Activated naive CD8-positive, alpha-beta T cell treated with anti-CD3 and anti-CD28 coated beads, Interleukin-2, amount 10 ng/mL, durations not matched to agents 7 days and 5 days (primary cell): ENCODE measurements around the gene APBB2. TPM values are rescaled to one million over a fixed set of nuclear protein-coding genes. Genes with fewer than 3 reads are reported as not detected.
"Not testable (repeated sequence)": the region's sequence is repeated elsewhere in the genome, so short reads cannot be mapped to it uniquely, and the experiment has no call there.

Experiments
- ATAC-seq: fragments of 150-1000 bp; cut with Tn5 transposase; one replicate; pipeline ENCODE4 v1.10.0; 2021; ENCODE audit warnings: low read depth, moderate library complexity
- POLR2A ChIA-PET: fragments of 350-600 bp; sonication (Branson Sonifier 250); formaldehyde crosslinking; loops from one replicate; lab custom pipeline; 2021; ENCODE audit warnings: antibody characterized with exemption; lab: Charles Lee
- DNase-seq: peaks from one replicate; pipeline ENCODE4 v3.0.0; 2021
- H3K27ac Mint-ChIP-seq: one replicate; pipeline ENCODE4 v1.8.0; 2022; ENCODE audit warnings: mild to moderate bottlenecking, mixed read lengths
- H3K27me3 Mint-ChIP-seq: one replicate; pipeline ENCODE4 v1.8.0; 2022; ENCODE audit warnings: mild to moderate bottlenecking, moderate library complexity, mixed read lengths
- H3K36me3 Mint-ChIP-seq: one replicate; pipeline ENCODE4 v1.8.0; 2021; ENCODE audit warnings: mild to moderate bottlenecking, mixed read lengths
- H3K4me1 Mint-ChIP-seq: one replicate; pipeline ENCODE4 v1.8.0; 2021; ENCODE audit warnings: mixed read lengths
- H3K4me3 Mint-ChIP-seq: one replicate; pipeline ENCODE4 v1.8.0; 2022; ENCODE audit warnings: mild to moderate bottlenecking, moderate library complexity, mixed read lengths
- H3K9me3 Mint-ChIP-seq: one replicate; pipeline ENCODE4 v1.8.0; 2021; ENCODE audit warnings: mixed read lengths
- total RNA-seq, 2 experiments: library from RNA; stranded (reverse); gene quantifications; one replicate each; pipeline ENCODE4 v1.2.3, GENCODE V29; 2021

Gene APBB2
- total RNA-seq, 2 experiments from 2014 or later: 0.96 to 2.0 TPM

DNA sequence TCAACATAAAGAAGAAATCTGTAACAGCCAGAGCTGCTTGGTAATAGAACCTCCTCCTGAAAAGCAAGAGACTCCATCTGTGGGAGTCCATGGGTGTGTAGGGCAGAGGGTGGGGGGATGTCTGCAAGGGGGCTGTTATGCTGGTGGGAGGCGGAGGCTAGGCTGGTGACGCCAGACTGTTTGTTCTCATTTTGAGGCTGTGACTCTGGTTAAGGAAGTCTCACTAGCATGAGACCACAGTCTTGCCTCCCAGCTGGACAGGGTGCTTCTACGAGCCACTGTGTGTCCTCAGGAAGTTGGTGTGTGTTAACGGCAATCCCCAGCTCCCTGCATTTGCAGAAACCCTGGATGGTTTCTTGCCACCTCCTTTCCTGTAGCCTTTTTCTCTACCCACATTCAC lies 384.8 kb downstream of the APBB2 start:
- H3K27ac Mint-ChIP-seq: no peak overlapping the region
- ATAC-seq (no peak), DNase-seq (no peak)
- no peaks in the 10 kb centered on the region for H3K9me3 Mint-ChIP-seq
- H3K36me3 Mint-ChIP-seq: no peaks in the 10 kb centered on the region
- H3K27me3 Mint-ChIP-seq: no peaks in the 10 kb centered on the region
- H3K4me3 Mint-ChIP-seq: no peak overlapping the region
- peaks cover 2% of the 10 kb centered on the region for H3K4me1 Mint-ChIP-seq
- POLR2A ChIA-PET: no interaction called here

DNA sequence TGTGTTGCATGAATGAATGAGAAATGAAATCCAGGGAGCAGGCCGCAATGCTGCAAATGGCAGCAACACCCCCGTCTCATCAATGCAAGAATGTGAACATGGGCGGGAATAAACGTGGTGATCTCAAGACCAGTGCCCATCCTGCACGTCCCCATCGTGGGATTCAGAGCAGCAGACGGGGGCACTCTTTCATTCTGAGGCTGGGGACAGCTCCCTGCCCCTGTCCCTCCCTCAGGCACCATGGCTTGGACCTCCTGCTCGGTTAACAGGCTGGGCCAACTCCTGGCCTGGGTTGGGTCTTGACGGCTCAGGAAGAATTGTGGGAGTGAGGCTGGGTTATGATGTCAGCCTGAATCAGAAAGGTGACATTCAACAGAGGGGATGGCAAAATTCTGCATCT lies 385.7 kb downstream of the APBB2 start:
- no peaks in the 10 kb centered on the region for H3K27me3 Mint-ChIP-seq
- DNase-seq: no peak
- H3K9me3 Mint-ChIP-seq: no peaks in the 10 kb centered on the region
- POLR2A ChIA-PET: no interaction called here
- no peak overlapping the region for H3K27ac Mint-ChIP-seq
- no peak for ATAC-seq
- no peaks in the 10 kb centered on the region for H3K36me3 Mint-ChIP-seq
- H3K4me3 Mint-ChIP-seq: no peak overlapping the region
- H3K4me1 Mint-ChIP-seq: peaks cover 2% of the 10 kb centered on the region

DNA sequence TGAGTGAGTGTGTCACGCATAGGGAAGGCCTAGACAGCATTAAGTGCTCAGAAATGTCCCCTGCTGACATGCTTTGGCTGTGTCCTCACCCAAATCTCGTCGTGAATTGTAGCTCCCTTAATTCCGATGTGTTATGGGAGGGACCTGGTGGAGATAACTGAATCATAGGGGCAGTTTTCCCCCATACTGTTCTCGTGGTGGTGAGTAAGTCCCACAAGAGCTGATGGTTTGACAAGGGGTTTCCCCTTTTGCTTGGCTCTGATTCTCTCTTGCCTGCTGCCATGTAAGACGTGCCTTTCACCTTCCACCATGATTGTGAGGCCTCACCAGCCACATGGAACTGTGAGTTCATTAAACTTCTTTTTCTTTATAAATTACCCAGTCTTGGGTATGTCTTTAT lies 386.6 kb downstream of the APBB2 start:
- no peaks in the 10 kb centered on the region for H3K36me3 Mint-ChIP-seq
- H3K9me3 Mint-ChIP-seq: no peaks in the 10 kb centered on the region
- no peak overlapping the region for H3K27ac Mint-ChIP-seq
- H3K4me3 Mint-ChIP-seq: no peak overlapping the region
- no peak for DNase-seq
- POLR2A ChIA-PET: no interaction called here
- no peak for ATAC-seq
- no peaks in the 10 kb centered on the region for H3K27me3 Mint-ChIP-seq
- H3K4me1 Mint-ChIP-seq: peaks cover 2% of the 10 kb centered on the region

DNA sequence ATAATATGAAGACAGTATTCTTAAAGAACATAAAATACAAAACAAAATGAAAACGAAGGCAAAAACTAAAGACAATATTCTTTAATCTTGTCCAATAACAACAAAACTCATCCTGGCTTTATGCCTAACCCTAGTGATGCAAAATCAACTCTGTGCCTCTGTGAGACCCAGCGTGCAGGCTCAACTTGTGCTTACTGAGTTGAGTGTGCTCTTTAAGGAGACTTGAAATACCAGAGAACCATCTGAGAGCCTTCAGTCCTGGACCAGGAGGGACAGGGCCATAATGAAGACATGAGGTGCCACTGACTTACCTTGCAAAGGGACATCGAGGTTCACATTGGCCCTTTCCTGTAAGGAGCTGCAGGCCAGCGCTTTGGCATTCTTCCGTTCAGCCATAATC lies 387.5 kb downstream of the APBB2 start:
- DNase-seq: no peak
- Mint-ChIP-seq H3K4me3 (no peak overlapping the region), H3K27ac (no peak overlapping the region), H3K4me1 (peaks cover 2% of the 10 kb centered on the region), H3K9me3 (no peaks in the 10 kb centered on the region), H3K27me3 (no peaks in the 10 kb centered on the region), H3K36me3 (no peaks in the 10 kb centered on the region)
- ATAC-seq: no peak
- POLR2A ChIA-PET: no interaction called here

DNA sequence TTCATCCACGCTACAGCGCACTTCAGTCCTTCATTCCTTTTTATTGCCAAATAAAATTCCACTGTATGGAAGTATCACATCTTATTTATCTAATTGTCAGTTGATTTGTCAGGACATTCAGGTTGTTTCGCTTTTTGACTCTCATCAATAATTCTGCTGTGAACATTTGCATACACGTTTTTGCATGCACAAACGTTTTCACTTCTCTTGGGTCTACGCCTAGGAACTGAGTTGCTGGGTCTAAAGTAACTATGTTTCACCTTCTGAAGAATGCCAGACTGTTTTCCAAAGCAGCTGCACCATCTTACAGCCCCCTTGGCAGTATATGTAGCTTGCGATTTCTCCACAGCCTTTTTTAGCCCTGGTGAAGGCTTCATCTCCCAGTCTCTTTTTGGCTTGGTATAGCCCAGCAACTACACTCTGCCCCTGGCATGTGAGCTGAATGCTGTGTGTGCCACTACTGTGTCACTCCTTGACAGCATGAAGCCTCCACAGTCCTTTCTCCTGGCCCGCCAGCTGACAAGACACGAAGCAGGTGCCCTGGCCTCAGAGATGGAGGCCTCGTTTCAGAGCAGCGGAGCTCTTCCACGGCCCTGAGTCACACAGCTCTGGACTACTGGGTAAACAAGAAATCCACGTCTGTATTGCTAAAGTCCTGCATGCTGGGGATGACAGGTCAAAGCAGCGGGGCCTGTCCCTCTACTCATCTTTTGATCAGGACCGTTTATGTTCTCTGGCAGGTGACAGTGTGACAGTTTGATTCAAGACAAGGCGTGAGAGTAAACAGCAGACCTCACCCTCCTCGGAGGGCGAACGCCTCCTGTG lies 389.1 kb downstream of the APBB2 start:
- H3K36me3 Mint-ChIP-seq: no peaks in the 10 kb centered on the region
- H3K27me3 Mint-ChIP-seq: no peaks in the 10 kb centered on the region
- no peak overlapping the region for H3K4me3 Mint-ChIP-seq
- POLR2A ChIA-PET: no interaction called here
- no peak for DNase-seq
- H3K4me1 Mint-ChIP-seq: peaks cover 2% of the 10 kb centered on the region
- no peak overlapping the region for H3K27ac Mint-ChIP-seq
- H3K9me3 Mint-ChIP-seq: no peaks in the 10 kb centered on the region
- ATAC-seq: no peak

DNA sequence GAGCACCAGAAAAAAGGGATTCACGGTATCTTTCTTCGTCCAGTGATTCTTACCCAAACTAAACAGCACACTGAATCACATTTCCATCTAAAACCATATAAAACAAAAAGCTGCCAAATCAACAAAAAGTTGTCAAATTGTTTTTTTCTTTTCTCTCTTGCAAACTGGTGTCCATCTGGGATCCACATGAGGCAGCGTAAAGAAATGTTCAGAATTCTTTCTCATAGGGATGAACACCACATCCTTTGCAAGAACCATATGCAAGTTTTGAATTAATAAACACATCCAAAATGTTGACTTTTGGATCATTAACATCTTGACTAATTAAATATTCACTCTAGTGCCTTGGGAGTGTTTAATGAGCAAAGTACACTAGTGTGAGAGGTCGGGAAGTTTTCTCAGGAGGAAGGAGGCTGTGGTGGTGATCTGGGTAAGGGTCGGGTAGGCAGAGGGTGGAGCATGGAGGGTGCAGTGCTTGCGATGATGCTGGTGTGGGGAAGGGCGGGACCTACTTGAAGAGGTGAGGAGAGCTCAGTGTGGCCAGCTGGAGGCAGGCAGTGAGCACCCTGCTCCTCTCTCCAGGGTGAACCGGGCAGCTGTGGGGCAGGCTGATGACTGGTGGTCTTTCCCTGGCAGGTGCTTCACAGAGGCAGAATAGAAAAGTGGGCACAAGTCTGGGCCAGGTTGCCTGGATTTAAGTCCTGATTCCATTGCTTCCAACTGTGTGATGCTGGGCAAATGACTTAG lies 391.7 kb downstream of the APBB2 start:
- H3K4me1 Mint-ChIP-seq: peaks cover 2% of the 10 kb centered on the region
- H3K9me3 Mint-ChIP-seq: no peaks in the 10 kb centered on the region
- H3K27me3 Mint-ChIP-seq: no peaks in the 10 kb centered on the region
- no peak overlapping the region for H3K4me3 Mint-ChIP-seq
- DNase-seq (no peak), ATAC-seq (no peak)
- H3K27ac Mint-ChIP-seq: no peak overlapping the region
- H3K36me3 Mint-ChIP-seq: no peaks in the 10 kb centered on the region
- POLR2A ChIA-PET: no interaction called here

DNA sequence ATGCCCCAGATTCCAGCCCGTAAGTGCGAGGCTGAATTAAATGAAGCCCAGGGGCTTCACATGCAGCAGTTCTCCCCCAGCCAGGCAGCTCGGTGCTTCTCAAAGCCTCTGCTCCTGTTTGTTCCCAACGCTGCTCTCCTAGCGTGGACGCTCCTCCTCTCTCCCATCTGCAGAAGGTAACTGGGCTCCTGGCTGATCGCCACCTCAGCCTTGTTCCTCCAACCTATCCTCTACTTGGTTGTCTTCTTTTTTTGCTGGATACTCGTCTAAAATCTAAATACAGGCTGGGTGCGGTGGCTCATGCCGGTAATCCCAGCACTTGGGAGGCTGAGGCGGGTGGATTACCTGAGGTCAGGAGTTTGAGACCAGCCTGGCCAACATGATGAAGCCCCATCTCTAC lies 394.2 kb downstream of the APBB2 start:
- no peak for ATAC-seq

DNA sequence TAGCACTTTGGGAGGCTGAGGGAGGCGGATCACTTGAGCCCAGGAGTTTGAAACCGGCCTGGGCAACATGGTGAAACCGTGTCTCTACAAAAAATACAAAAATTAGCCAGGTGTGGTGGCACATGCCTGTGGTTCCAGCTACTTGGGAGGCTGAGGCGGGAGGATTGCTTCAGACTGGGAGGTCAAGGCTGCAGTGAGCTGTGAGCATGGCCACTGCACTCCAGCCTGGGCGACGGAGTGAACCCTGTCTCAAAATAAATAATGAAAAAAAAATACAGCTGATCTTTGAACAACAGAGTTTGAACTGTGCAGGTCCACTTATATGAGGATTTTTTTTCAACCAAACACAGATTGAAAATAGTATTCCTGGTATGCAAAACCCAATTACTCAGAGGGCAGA lies 397.2 kb downstream of the APBB2 start:
- H3K36me3 Mint-ChIP-seq, H3K27me3 Mint-ChIP-seq, DNase-seq, H3K4me1 Mint-ChIP-seq, H3K4me3 Mint-ChIP-seq, H3K9me3 Mint-ChIP-seq, H3K27ac Mint-ChIP-seq, ATAC-seq, POLR2A ChIA-PET: not testable (repeated sequence)

More for the DNA sequence above, 394.2 kb downstream of the APBB2 start:
- Mint-ChIP-seq H3K27ac (no peak overlapping the region), H3K9me3 (no peaks in the 10 kb centered on the region), H3K36me3 (no peaks in the 10 kb centered on the region), H3K4me3 (no peak overlapping the region), H3K27me3 (no peaks in the 10 kb centered on the region), H3K4me1 (no peaks in the 10 kb centered on the region)
- POLR2A ChIA-PET: no interaction called here
- no peak for DNase-seq

DNA sequence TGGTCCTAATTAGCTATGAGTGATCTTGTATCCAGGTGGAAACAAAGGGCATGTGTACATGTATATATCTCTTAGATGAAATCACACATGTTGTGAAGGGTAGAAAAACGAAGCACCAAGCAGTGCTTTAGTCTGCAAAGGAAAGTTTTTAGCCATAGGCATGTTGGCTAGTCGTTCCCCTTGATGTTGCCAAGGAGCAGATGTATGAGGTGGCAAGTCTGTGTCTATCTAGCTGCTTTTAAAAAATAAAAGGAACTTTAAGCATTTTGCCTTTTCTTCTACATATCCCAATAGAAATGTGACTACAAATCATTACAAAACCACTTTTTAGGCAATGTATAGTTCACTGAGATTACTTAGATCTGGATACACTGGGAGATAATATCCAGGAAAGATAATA lies 401.5 kb downstream of the APBB2 start:
- no peaks in the 10 kb centered on the region for H3K36me3 Mint-ChIP-seq
- no peak for DNase-seq
- no peaks in the 10 kb centered on the region for H3K27me3 Mint-ChIP-seq
- no peak overlapping the region for H3K4me3 Mint-ChIP-seq
- no peak for ATAC-seq
- H3K9me3 Mint-ChIP-seq: no peaks in the 10 kb centered on the region
- no peak overlapping the region for H3K27ac Mint-ChIP-seq
- H3K4me1 Mint-ChIP-seq: no peaks in the 10 kb centered on the region
- POLR2A ChIA-PET: no interaction called here

DNA sequence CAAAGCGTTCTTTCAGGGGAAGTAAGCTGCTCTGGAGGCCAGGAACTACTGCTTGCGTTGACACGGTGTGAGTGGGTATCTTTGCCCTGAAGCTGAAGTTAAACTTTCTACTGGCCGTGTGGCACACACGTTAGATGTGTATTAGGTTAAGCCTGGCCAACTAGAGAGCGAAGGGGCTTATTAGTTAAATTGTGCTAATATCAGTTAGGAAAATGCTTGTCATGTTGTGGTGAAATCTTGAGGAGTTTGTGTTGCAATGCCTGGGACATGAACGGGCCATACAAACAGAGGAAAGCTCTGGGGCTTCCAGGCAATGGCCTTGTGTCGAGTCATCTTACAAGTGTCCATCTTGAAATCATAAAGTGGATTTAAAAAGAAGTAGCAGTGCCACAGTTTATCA lies 402.0 kb downstream of the APBB2 start:
- Mint-ChIP-seq H3K4me3 (no peak overlapping the region), H3K36me3 (no peaks in the 10 kb centered on the region), H3K27ac (no peak overlapping the region), H3K27me3 (no peaks in the 10 kb centered on the region), H3K9me3 (no peaks in the 10 kb centered on the region), H3K4me1 (no peaks in the 10 kb centered on the region)
- POLR2A ChIA-PET: no interaction called here
- DNase-seq (no peak), ATAC-seq (no peak)

DNA sequence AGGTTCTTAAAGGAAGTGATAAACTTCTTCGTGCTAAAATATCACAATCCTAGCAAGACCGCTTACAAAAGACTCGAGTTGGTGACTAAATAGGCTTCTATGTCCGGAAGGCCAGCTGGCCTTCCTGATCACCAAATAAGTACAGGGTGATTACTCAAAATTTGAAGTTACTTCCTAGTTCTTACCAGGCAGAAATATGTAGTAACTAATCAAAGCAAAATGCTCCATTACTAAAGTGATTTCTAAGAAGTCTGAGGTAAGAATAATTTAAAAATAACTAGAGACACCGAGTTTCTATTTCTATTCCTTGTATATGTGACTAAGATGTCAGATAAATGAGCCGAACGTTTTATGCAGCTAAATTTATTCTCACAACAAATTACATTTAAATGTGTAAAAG lies 402.4 kb downstream of the APBB2 start:
- H3K27ac Mint-ChIP-seq: no peak overlapping the region
- H3K36me3 Mint-ChIP-seq: no peaks in the 10 kb centered on the region
- no peaks in the 10 kb centered on the region for H3K4me1 Mint-ChIP-seq
- ATAC-seq (no peak), DNase-seq (no peak)
- H3K27me3 Mint-ChIP-seq: peaks cover under 1% of the 10 kb centered on the region
- POLR2A ChIA-PET: no interaction called here
- no peak overlapping the region for H3K4me3 Mint-ChIP-seq
- H3K9me3 Mint-ChIP-seq: no peaks in the 10 kb centered on the region

DNA sequence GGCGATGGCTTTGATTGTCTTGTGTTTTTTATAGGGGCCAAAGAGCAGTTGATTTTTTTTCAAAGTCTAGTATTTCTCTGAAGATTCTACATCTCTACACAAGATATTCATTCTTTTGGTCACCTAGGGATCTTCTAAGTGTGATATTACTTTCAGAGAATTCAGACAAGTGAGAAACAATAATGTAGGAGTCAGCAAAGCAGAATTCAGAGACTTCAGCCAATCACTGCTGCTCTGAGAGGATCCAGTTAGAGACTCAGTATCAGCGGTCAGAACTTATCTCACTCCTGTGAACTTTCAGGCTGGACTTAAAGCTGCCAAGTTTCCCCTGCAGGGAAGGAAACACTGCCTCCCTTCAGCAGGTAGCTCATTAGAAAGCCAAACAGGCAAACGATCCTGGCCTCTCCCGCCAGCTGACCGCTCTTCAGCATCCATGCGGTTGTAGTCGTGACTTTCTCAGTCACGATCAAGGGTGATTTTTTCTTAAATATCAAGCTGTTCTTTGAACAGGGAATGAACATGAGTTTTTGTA lies 405.4 kb downstream of the APBB2 start:
- no peaks in the 10 kb centered on the region for H3K36me3 Mint-ChIP-seq
- no peaks in the 10 kb centered on the region for H3K9me3 Mint-ChIP-seq
- H3K4me1 Mint-ChIP-seq: no peaks in the 10 kb centered on the region
- DNase-seq (no peak), ATAC-seq (no peak)
- H3K27me3 Mint-ChIP-seq: peaks cover 2% of the 10 kb centered on the region
- H3K4me3 Mint-ChIP-seq: no peak overlapping the region
- POLR2A ChIA-PET: no interaction called here
- no peak overlapping the region for H3K27ac Mint-ChIP-seq

DNA sequence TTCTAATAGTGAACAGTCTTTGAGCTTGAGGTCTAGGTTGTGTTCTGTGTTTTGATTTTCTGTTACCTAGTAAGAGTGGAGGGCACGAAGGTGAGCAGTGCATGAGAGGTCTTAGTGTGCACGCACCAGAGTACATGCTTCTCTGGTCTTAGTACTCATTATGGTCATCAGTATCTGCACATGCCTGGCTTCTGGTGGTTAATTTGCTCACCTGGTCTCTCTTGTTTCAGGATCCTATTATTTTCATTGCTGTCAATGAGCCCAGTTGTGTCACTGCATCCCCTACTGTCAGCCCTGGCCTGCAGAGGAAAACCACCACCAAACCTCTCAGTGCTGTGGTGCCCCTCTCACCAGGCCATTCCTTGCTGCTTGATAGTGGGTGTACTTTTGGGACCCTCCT lies 409.7 kb downstream of the APBB2 start:
- ATAC-seq (no peak), DNase-seq (no peak)
- H3K27me3 Mint-ChIP-seq: peaks cover 2% of the 10 kb centered on the region
- no peaks in the 10 kb centered on the region for H3K36me3 Mint-ChIP-seq
- no peak overlapping the region for H3K27ac Mint-ChIP-seq
- no peaks in the 10 kb centered on the region for H3K9me3 Mint-ChIP-seq
- POLR2A ChIA-PET: no interaction called here
- H3K4me1 Mint-ChIP-seq: no peaks in the 10 kb centered on the region
- no peak overlapping the region for H3K4me3 Mint-ChIP-seq

DNA sequence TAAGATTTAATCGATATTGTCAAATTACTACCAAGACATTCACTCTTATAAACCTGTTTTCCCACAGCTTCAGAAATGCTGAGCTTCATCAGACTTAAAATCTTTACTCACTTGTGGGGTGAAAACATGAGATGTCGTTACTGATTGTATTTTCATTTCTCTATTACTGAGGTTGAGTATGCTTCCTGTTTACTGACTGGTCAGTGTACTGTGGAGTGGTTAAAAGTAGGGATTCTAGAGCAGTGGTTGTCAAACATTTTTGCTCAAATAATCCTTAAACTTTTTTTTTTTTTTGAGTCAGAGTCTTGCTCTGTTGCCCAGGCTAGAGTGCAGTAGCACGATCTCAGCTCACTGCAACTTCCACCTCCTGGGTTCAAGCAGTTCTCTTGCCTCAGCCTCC lies 414.3 kb downstream of the APBB2 start:
- H3K27me3 Mint-ChIP-seq: no peaks in the 10 kb centered on the region
- no peak for ATAC-seq
- no peak overlapping the region for H3K27ac Mint-ChIP-seq
- H3K36me3 Mint-ChIP-seq: no peaks in the 10 kb centered on the region
- no peaks in the 10 kb centered on the region for H3K4me1 Mint-ChIP-seq
- POLR2A ChIA-PET: no interaction called here
- H3K4me3 Mint-ChIP-seq: no peak overlapping the region
- no peaks in the 10 kb centered on the region for H3K9me3 Mint-ChIP-seq
- no peak for DNase-seq
